HepG2 (cell line): ENCODE data around the gene AFDN. TPM values are rescaled to one million over a fixed set of nuclear protein-coding genes. Genes with fewer than 3 reads are reported as not detected.

ENCODE experiments used
- ATAC-seq: fragments of 200-7000 bp; cut with Tn5 transposase; 3 replicates; pipeline ENCODE4 v1.9.1; 2020; ENCODE audit warnings: mild to moderate bottlenecking, moderate library complexity
- BruUV-seq: library from RNA; stranded (reverse); fragments of 400-500 nt; replicated peaks from 2 replicates; lab custom pipeline; 2021; lab: Mats Ljungman, UMichigan
- CTCF ChIA-PET: fragments of 300-600 bp; formaldehyde crosslinking; extraction: SDS; loops from one replicate; lab custom pipeline; 2021; ENCODE audit warnings: low total read pairs, inconsistent platforms, low intra/inter-chr PET ratio; lab: Yijun Ruan, JAX
- POLR2A ChIA-PET: fragments of 350-600 bp; sonication (Branson Sonifier 250); formaldehyde crosslinking; loops from one replicate; lab custom pipeline; 2020; ENCODE audit warnings: antibody characterized with exemption, inconsistent platforms; lab: Yijun Ruan, JAX
- DNase-seq: peaks from one replicate; pipeline ENCODE4 v3.0.0-alpha.2; 2015; ENCODE audit warnings: low spot score
- FAIRE-seq: peaks from 3 replicates; lab custom pipeline; 2011; peaks lifted over from hg19 to GRCh38; lab: Jason Lieb, UNC
- H2AFZ ChIP-seq: one replicate; pipeline ENCODE4 v1.6.1; 2011; ENCODE audit warnings: low read length, inconsistent platforms
- H3K27ac ChIP-seq: fragments of 300-600 bp; 3 replicates; pipeline ENCODE4 v1.8.0; 2011; ENCODE audit warnings: mixed run types, mild to moderate bottlenecking, mixed read lengths, low read length, inconsistent platforms; ENCODE audit not compliant: insufficient read depth; ENCODE audit errors: extremely low read length
- H3K27me3 ChIP-seq, 2 experiments: fragments of 200-600 bp in 1 of 2; 2 replicates in 1 of 2; 3 replicates in 1 of 2; pipeline versions ENCODE4 v1.6.0 to v1.8.0; 2011; ENCODE audit warnings: low read length in 2 of 2, mild to moderate bottlenecking in 2 of 2, moderate library complexity in 2 of 2, inconsistent platforms in 1 of 2; ENCODE audit not compliant: insufficient read depth in 2 of 2, control insufficient read depth in 1 of 2
- H3K36me3 ChIP-seq, 2 experiments: fragments of 200-600 bp in 1 of 2; replicated peaks in 1 of 2; 2 replicates in 1 of 2; 3 replicates in 1 of 2; pipeline versions ENCODE4 v1.5.1 to v1.8.0; 2011; ENCODE audit warnings: low read length in 2 of 2, inconsistent platforms in 1 of 2; ENCODE audit not compliant: insufficient read depth in 2 of 2, control insufficient read depth in 1 of 2
- H3K4me1 ChIP-seq: 2 replicates; pipeline ENCODE4 v1.5.1; 2012; ENCODE audit warnings: low read length, inconsistent platforms; ENCODE audit not compliant: insufficient read depth
- H3K4me2 ChIP-seq: 2 replicates; pipeline ENCODE4 v1.6.0; 2011; ENCODE audit warnings: low read depth, low read length, inconsistent platforms
- H3K4me3 ChIP-seq, 3 experiments: fragments of 200-600 bp in 1 of 3; sonication (generic), shearing (Covaris generic) in 1 of 3; replicated peaks in 1 of 3; 2 replicates each; pipeline ENCODE4 v1.5.1; 2011 to 2016; ENCODE audit warnings: low read length in 3 of 3, inconsistent platforms in 2 of 3, low read depth in 2 of 3, mild to moderate bottlenecking in 2 of 3, control low read depth in 1 of 3, mixed read lengths in 1 of 3; ENCODE audit not compliant: insufficient read depth in 1 of 3
- H3K79me2 ChIP-seq: one replicate; pipeline ENCODE4 v1.6.1; 2011; ENCODE audit warnings: low read length, inconsistent platforms; ENCODE audit not compliant: insufficient read depth
- H3K9ac ChIP-seq: 2 replicates; pipeline ENCODE4 v1.6.0; 2011; ENCODE audit warnings: mild to moderate bottlenecking, low read depth, low read length, inconsistent platforms; ENCODE audit not compliant: insufficient read depth
- H3K9me3 ChIP-seq: 2 replicates; pipeline ENCODE4 v1.5.1; 2012; ENCODE audit warnings: mild to moderate bottlenecking, low read length
- H4K20me1 ChIP-seq: 2 replicates; pipeline ENCODE4 v1.6.0; 2011; ENCODE audit warnings: inconsistent platforms, mild to moderate bottlenecking, low read length, moderate library complexity; ENCODE audit not compliant: insufficient read depth
- GATAD1 ChIP-seq: IDR thresholded peaks from 2 replicates; pipeline ENCODE4 v1.6.1; 2016; ENCODE audit warnings: missing genetic modification reagents, missing compliant biosample characterization
- RBM22 ChIP-seq: fragments of 200-400 bp; formaldehyde crosslinking; optimal IDR thresholded peaks from 2 replicates; pipeline ENCODE3; 2017; ENCODE audit warnings: mild to moderate bottlenecking, low read length, moderate library complexity
- ZNF441 ChIP-seq: sonication (generic); formaldehyde crosslinking; IDR thresholded peaks from 2 replicates; pipeline ENCODE4 v1.7.0; 2021; ENCODE audit warnings: missing genetic modification reagents, borderline replicate concordance
- WGBS: methylation state at CpG from one replicate; pipeline ENCODE4 v1.1.6; 2017; ENCODE audit warnings: low lambda C conversion rate; 5-methylcytosine and 5-hydroxymethylcytosine counted together
- in situ Hi-C: cut with HindIII; loops from 2 replicates; pipeline ENCODE4 v1.10.0; 2017; ENCODE audit warnings: low pct_unique_long_range_greater_than_20kb; ENCODE audit not compliant: extremely low pct_ligation_motif_present
- intact Hi-C: fragments of 100-400 bp; cut with micrococcal nuclease; formaldehyde crosslinking; loops from one replicate; pipeline ENCODE4 v1.10.0; 2022; ENCODE audit not compliant: unreplicated experiment
- polyA plus RNA-seq, 8 experiments: library from polyadenylated mRNA; depleted of rRNA in 3 of 8; stranded (reverse) in 7 of 8; unstranded in 1 of 8; fragments of >200 nt; fragmentation: Illumina TruSeq in 4 of 8; extraction: Trizol in 4 of 8; gene quantifications; 2 replicates each; pipeline versions ENCODE4 v1.2.1 to v1.2.3, GENCODE V29; 2011 to 2016; ENCODE audit warnings: low read depth in 4 of 8, missing spikeins in 1 of 8, mixed read lengths in 1 of 8; ENCODE audit not compliant: insufficient read depth in 1 of 8
- total RNA-seq, 5 experiments: library from RNA; depleted of rRNA; stranded (reverse); fragments of >200 nt; fragmentation: Illumina TruSeq; extraction: Trizol; gene quantifications; 2 replicates each; pipeline ENCODE4 v1.2.3, GENCODE V29; 2016; ENCODE audit warnings: low read depth in 1 of 5

The AFDN gene
- total and polyA plus RNA-seq, 2 of the 13 experiments (the other 11 are each of a cell fraction or from before 2014, with no cell fraction given), result 136 to 151 TPM

DNA sequence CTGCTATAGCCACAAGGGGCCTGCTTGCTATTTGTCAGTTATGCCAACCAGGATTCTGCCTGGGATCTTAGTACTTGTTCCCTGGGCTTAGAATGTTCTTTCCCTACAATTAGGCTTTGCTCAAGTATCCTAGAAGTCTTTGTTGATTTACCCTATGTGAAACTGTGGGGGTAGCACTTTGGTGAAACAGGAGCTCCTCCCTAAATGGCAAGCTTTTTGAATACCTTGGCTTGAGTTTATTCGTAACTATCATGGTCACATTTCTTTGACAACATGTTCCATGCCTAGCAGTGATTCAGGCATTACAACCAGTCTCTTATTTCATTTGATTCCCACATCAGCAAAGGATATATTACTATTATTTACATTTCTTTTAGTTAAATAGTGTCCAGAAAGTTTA is 21.2 kb downstream of the AFDN start:
- FAIRE-seq (no peak), DNase-seq (no peak), ATAC-seq (no peak)
- Histone ChIP-seq H3K4me2 (no peak overlapping the region), H3K79me2 (peaks cover 100% of the 10 kb centered on the region), H3K9me3 (no peaks in the 10 kb centered on the region), H4K20me1 (peaks cover 73% of the 10 kb centered on the region), H3K4me3 (no peak overlapping the region), H3K27ac (no peak overlapping the region), H3K36me3 (peaks cover 0 to 2% of the 10 kb centered on the region in 2 experiments; a peak in 2 of 5 replicates), H3K9ac (no peak overlapping the region), H2AFZ (no peak overlapping the region), H3K4me1 (peaks cover 65% of the 10 kb centered on the region)
- no TSS peak for BruUV-seq
- POLR2A ChIA-PET, result no interaction called here
- 100% methylated on average over 1 of the region's 1 CpG for WGBS
- in situ Hi-C loops, result no loop called here
- TF ChIP-seq ZNF441 (CRISPR knock-in tag) (no peak), RBM22 (peak; percentile 64)
- TF ChIP-seq, all 625 proteins: peak for 1
- H3K27me3 ChIP-seq, result no peaks in the 10 kb centered on the region
- CTCF ChIA-PET, result no interaction called here
- intact Hi-C loops, result no loop called here

DNA sequence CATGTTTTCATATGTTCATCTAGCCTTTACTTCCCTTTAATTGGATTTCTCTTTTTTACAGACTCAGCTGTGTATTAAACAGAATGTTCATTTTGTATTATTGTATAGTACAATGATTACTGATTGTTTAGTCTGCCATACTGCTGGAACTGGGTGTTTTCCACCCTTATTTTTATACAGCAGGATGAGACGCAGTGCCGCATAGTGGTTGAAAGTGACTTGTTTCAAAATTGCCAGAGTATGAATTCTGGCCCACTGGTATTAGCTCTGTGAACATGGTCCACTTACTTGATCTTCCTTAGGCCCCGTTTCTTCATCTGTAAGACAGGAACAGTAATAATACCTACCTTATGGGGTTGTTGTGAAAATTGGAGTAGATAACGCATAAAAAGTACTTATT is 22.1 kb downstream of the AFDN start:
- Histone ChIP-seq H3K27me3 (no peaks in the 10 kb centered on the region), H3K4me3 (no peak overlapping the region), H2AFZ (no peak overlapping the region), H3K79me2 (peaks cover 100% of the 10 kb centered on the region), H3K36me3 (peaks cover 0 to 2% of the 10 kb centered on the region in 2 experiments; a peak in 2 of 5 replicates), H3K4me1 (peaks cover 66% of the 10 kb centered on the region), H3K9ac (no peak overlapping the region), H3K9me3 (no peaks in the 10 kb centered on the region), H3K27ac (no peak overlapping the region), H4K20me1 (peaks cover 65% of the 10 kb centered on the region), H3K4me2 (peak overlapping the region; percentile 39; the same call in 1 of the 2 replicates)
- DNase-seq, result no peak
- intact Hi-C loops (no loop called here), in situ Hi-C loops (no loop called here)
- 98% methylated on average over 4 of the region's 4 CpGs for WGBS
- ChIA-PET POLR2A (interaction anchor here (1.1 to 1.5 kb wide), 2 partner anchors 9 to 21 kb away, joined by 3 to 5 read pairs; no protein-coding TSS in a partner anchor), CTCF (no interaction called here)
- BruUV-seq, result no TSS peak
- TF ChIP-seq RBM22 (peak; percentile 12), GATAD1 (CRISPR knock-in tag) (no peak)
- FAIRE-seq, result no peak
- ATAC-seq, result no peak
